ENCODE measurements around the gene ARHGAP40.
A peak's percentile ranks its signal among the peaks of the same experiment; 100 is the strongest.

The ARHGAP40 gene

GRCh38 chr20:38617830-38618196, 16.2 kb downstream of the ARHGAP40 start:
- no peak for DNase-seq (ENCODE audit: low read depth, low spot score)
- no peak overlapping the region for H3K9ac ChIP-seq (ENCODE audit: insufficient read length)
- TF ChIP-seq EZH2 (IDR thresholded peaks at IDR 0.05) (no peak), FOXP2 (optimal IDR thresholded peaks at IDR 0.05; ENCODE audit: control extremely low read depth, extremely low read length, insufficient read depth) (no peak), POLR2AphosphoS5 (IDR thresholded peaks at IDR 0.05; ENCODE audit: borderline replicate concordance, low read depth, low read length) (no peak)
- H3K4me3 ChIP-seq: no peak overlapping the region
- H3K9me3 ChIP-seq (ENCODE audit: low read depth, low read length): no peaks in the 10 kb centered on the region
- no peak overlapping the region for H3K27ac ChIP-seq
- H3K36me3 ChIP-seq (ENCODE audit: insufficient read depth, low read length): no peaks in the 10 kb centered on the region

DNA sequence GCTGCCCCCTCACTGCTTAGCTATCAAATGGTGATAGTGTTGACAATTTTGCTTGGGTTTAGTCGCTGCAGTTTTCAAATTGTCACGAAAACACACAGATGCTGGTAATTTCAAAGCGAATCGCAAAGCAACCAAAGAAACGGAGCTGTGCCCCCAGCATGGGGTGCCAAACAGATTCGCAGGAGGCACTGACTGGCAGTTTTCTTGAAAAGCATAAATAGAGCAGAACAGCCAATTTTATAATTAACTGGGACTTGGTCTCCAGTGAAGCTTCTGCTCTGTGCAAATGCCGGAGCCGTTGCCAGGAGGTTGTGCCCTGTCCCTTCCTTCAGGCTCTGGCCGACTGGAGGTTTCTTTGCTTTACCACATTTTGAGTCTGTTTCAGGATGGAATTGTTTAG, 18.8 kb downstream of the ARHGAP40 start:
- DNase-seq (ENCODE audit: low read depth, low spot score): no peak
- Histone ChIP-seq H3K4me3 (no peak overlapping the region), H3K36me3 (ENCODE audit: insufficient read depth, low read length) (no peaks in the 10 kb centered on the region), H3K9me3 (ENCODE audit: low read depth, low read length) (no peaks in the 10 kb centered on the region), H3K9ac (ENCODE audit: insufficient read length) (no peak overlapping the region), H3K27ac (no peak overlapping the region)
- TF ChIP-seq EZH2 (IDR thresholded peaks at IDR 0.05) (no peak), FOXP2 (optimal IDR thresholded peaks at IDR 0.05; ENCODE audit: control extremely low read depth, extremely low read length, insufficient read depth) (no peak), POLR2AphosphoS5 (IDR thresholded peaks at IDR 0.05; ENCODE audit: borderline replicate concordance, low read depth, low read length) (no peak)

GRCh38 chr20:38623061-38623460, 21.5 kb downstream of the ARHGAP40 start:
- no peak for DNase-seq (ENCODE audit: low read depth, low spot score)
- TF ChIP-seq POLR2AphosphoS5 (IDR thresholded peaks at IDR 0.05; ENCODE audit: borderline replicate concordance, low read depth, low read length) (no peak), FOXP2 (optimal IDR thresholded peaks at IDR 0.05; ENCODE audit: control extremely low read depth, extremely low read length, insufficient read depth) (no peak), EZH2 (IDR thresholded peaks at IDR 0.05) (no peak)
- H3K9ac ChIP-seq (ENCODE audit: insufficient read length): no peak overlapping the region
- H3K4me3 ChIP-seq: no peak overlapping the region
- no peaks in the 10 kb centered on the region for H3K36me3 ChIP-seq (ENCODE audit: insufficient read depth, low read length)
- H3K9me3 ChIP-seq (ENCODE audit: low read depth, low read length): no peaks in the 10 kb centered on the region
- no peak overlapping the region for H3K27ac ChIP-seq

GRCh38 chr20:38624084-38624483, 22.5 kb downstream of the ARHGAP40 start:
- H3K36me3 ChIP-seq (ENCODE audit: insufficient read depth, low read length): no peaks in the 10 kb centered on the region
- H3K27ac ChIP-seq: no peak overlapping the region
- H3K9me3 ChIP-seq (ENCODE audit: low read depth, low read length): no peaks in the 10 kb centered on the region
- TF ChIP-seq POLR2AphosphoS5 (IDR thresholded peaks at IDR 0.05; ENCODE audit: borderline replicate concordance, low read depth, low read length) (no peak), EZH2 (IDR thresholded peaks at IDR 0.05) (no peak), FOXP2 (optimal IDR thresholded peaks at IDR 0.05; ENCODE audit: control extremely low read depth, extremely low read length, insufficient read depth) (no peak)
- no peak for DNase-seq (ENCODE audit: low read depth, low spot score)
- no peak overlapping the region for H3K9ac ChIP-seq (ENCODE audit: insufficient read length)
- H3K4me3 ChIP-seq: no peak overlapping the region

DNA sequence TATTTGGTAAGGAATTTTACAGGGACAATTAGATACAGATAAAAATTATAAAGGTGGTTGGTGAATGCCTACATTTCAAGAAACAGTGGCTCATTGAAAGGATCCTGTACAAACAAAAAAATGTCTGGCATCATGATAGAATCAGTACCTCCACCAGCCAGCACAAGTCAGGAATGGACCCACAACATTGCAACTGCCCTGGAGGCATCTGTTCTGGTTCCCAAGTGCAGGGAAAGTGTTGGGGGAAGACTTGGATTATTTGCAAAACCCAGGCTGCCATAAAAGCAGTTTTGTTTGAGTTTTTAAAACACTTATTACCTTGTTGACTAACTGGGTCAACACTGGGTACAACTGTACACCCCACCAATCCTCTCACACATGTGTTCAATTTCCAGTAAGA, 24.3 kb downstream of the ARHGAP40 start:
- Histone ChIP-seq H3K36me3 (ENCODE audit: insufficient read depth, low read length) (no peaks in the 10 kb centered on the region), H3K9ac (ENCODE audit: insufficient read length) (no peak overlapping the region), H3K9me3 (ENCODE audit: low read depth, low read length) (no peaks in the 10 kb centered on the region), H3K4me3 (no peak overlapping the region), H3K27ac (no peak overlapping the region)
- TF ChIP-seq FOXP2 (optimal IDR thresholded peaks at IDR 0.05; ENCODE audit: control extremely low read depth, extremely low read length, insufficient read depth): no peak
- TF ChIP-seq EZH2 (IDR thresholded peaks at IDR 0.05): no peak
- TF ChIP-seq POLR2AphosphoS5 (IDR thresholded peaks at IDR 0.05; ENCODE audit: borderline replicate concordance, low read depth, low read length): no peak
- DNase-seq (ENCODE audit: low read depth, low spot score): no peak

- H3K9me3 ChIP-seq (ENCODE audit: low read depth, low read length): no peaks in the 10 kb centered on the region
- H3K27ac ChIP-seq: no peak overlapping the region
- no peak overlapping the region for H3K4me3 ChIP-seq
- H3K36me3 ChIP-seq (ENCODE audit: insufficient read depth, low read length): no peaks in the 10 kb centered on the region
- no peak overlapping the region for H3K9ac ChIP-seq (ENCODE audit: insufficient read length)
- no peak for DNase-seq (ENCODE audit: low read depth, low spot score)
- TF ChIP-seq EZH2 (IDR thresholded peaks at IDR 0.05) (no peak), POLR2AphosphoS5 (IDR thresholded peaks at IDR 0.05; ENCODE audit: borderline replicate concordance, low read depth, low read length) (no peak), FOXP2 (optimal IDR thresholded peaks at IDR 0.05; ENCODE audit: control extremely low read depth, extremely low read length, insufficient read depth) (no peak)
Measured at GRCh38 chr20:38626921-38627659, 25.5 kb downstream of the ARHGAP40 start.

DNA sequence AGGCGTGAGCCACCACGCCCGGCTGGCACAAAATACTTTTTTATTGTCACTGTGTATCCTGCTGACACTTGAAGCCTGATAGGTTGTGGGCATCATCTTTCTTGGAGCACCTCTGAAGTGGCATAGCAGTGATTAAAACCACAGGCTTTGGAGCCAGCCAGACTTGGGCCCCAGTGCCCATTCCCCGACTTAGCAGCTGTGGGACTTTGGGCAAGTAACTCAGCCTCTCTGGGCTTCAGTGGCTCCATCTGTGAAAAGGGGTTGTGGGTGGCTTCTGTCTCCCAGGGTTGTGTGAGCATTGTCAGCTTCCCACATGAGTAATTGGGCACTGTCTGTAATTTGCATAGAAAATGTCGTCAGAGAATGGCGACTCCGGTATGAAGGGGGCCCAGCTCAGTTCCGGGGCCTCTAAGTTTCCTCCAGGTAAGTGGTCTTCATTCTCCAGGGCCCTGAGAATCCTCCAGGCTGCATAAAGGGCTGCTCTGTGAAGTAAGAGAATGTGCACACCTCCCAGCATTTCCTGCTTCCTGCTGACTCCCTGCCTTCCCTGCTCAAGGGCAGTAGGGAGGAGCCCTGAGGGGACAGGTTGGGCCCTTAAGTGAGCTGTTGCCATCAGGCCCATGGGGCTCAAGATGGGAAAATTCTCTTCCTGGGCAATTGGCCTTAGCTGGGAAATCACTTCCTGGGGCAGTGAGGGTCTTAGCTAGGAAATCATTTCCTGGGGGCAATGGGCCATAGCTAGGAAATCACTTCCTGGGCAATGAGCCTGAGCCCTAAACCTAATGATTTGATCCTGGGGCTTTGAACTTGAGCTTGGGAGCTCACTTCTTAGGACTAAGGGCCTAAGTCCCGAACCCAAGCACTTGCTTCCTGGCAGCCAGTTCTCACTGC, 27.2 kb downstream of the ARHGAP40 start:
- no peak for TF ChIP-seq FOXP2 (optimal IDR thresholded peaks at IDR 0.05; ENCODE audit: control extremely low read depth, extremely low read length, insufficient read depth)
- TF ChIP-seq POLR2AphosphoS5 (IDR thresholded peaks at IDR 0.05; ENCODE audit: borderline replicate concordance, low read depth, low read length): no peak
- no peak for TF ChIP-seq EZH2 (IDR thresholded peaks at IDR 0.05)
- Histone ChIP-seq H3K4me3 (no peak overlapping the region), H3K27ac (peak overlapping the region; percentile 30; the same call in 1 of the 2 replicates), H3K9me3 (ENCODE audit: low read depth, low read length) (no peaks in the 10 kb centered on the region), H3K9ac (ENCODE audit: insufficient read length) (no peak overlapping the region), H3K36me3 (ENCODE audit: insufficient read depth, low read length) (no peaks in the 10 kb centered on the region)
- no peak for DNase-seq (ENCODE audit: low read depth, low spot score)

- Histone ChIP-seq H3K4me3 (no peak overlapping the region), H3K9ac (ENCODE audit: insufficient read length) (no peak overlapping the region), H3K9me3 (ENCODE audit: low read depth, low read length) (no peaks in the 10 kb centered on the region), H3K27ac (no peak overlapping the region), H3K36me3 (ENCODE audit: insufficient read depth, low read length) (no peaks in the 10 kb centered on the region)
- DNase-seq (ENCODE audit: low read depth, low spot score): no peak
- TF ChIP-seq FOXP2 (optimal IDR thresholded peaks at IDR 0.05; ENCODE audit: control extremely low read depth, extremely low read length, insufficient read depth) (no peak), POLR2AphosphoS5 (IDR thresholded peaks at IDR 0.05; ENCODE audit: borderline replicate concordance, low read depth, low read length) (no peak), EZH2 (IDR thresholded peaks at IDR 0.05) (no peak)
Measured at GRCh38 chr20:38629979-38630378, 28.4 kb downstream of the ARHGAP40 start.
